Stimulated activated CD8-positive, alpha-beta memory T cell treated with anti-CD3 and anti-CD28 coated beads, Interleukin-2, amount 100 ng/mL, for 1 hour (primary cell): ENCODE measurements around the gene EFNA2.
"Not testable (repeated sequence)": the region's sequence is repeated elsewhere in the genome, so short reads cannot be mapped to it uniquely, and the experiment has no call there.

ENCODE experiments used
- DNase-seq, 2 donors: peaks; one replicate each; pipeline ENCODE4 v3.0.0-alpha.2; 2020; ENCODE audit warnings: low read depth in 2 of 2

The EFNA2 gene

DNA sequence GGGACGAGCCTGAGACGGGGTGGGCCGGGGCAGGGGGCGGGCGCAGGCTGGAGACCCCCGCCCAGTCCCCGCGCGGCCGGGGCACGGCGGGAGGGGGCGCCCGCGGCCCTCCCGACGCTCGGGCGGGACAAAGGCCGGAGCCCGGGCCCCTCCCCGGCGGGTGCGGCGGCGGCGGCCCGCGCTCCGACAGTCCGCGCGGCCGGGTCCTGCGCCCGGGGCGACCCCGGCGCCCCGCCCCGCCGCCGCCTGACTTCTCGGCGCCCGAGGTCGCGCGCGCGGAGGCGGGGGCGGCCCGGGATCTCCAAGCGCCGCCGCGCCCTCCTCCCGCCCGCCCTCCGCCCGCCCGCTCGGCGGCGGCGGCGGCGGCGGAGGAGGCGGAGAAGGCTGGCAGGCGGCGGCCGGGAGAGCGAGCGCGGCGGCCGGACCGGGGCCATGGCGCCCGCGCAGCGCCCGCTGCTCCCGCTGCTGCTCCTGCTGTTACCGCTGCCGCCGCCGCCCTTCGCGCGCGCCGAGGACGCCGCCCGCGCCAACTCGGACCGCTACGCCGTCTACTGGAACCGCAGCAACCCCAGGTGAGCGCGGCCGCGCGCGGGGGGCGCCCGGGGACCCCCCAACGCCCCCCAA, at the start of gene EFNA2:
EFNA2 (plus strand) TSS at position 137 of the 624 bp plus-strand sequence; CDS start at position 433, 296 bp downstream.
- DNase-seq: no peak

DNA sequence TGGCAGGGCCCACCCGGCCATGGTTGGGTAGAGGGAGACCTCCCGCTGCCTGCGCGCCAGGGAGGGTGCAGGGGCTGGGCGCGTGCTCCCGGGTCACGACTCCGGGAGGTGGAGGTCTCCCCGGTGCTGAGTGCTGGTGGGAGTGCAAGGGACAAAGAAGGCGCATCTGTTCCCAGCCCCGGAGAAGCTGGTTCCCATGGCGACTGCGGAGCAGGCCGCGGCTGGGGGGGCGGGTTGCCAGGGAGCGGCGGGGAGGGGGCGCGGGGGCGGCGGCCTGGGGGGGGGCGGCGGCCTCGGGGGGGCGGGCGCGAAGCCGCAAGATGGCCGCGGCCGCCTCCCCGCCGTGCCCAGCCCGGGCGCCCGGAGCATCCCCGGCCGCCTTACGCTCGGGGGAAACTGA, 49.1 kb upstream of the EFNA2 start:
- DNase-seq: no peak

DNA sequence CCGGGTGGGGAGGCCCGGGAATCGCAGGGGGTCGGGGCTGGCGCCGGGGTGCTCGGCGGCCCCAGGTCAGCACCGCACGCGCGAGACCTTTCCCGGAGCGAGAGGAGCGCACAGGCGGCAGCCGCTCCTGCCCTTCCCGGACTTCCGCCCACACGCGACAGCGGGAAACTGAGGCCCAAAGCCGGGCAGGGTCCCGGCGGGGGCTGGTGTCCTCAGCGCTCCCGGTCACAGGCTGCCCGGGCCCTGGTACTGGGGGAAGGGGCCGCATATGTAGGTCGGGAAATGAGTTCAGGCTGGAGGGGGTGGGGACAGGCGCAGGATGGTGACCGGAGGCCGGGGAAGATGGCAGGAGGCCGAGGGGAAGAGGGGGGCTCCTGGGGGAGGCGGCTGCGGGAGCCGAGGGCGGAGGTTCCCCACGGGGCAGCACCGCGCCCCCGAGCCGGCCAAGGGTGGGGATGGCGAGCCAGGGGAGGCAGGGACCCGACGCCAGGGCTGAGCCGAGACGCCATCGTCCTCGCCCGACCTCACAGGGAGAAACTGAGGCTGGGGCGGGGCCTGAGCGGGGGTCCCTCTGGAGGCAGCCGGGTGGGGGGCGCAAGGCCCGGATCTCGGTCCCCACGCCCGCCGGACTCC, 48.5 kb upstream of the EFNA2 start:
- no peak for DNase-seq

DNA sequence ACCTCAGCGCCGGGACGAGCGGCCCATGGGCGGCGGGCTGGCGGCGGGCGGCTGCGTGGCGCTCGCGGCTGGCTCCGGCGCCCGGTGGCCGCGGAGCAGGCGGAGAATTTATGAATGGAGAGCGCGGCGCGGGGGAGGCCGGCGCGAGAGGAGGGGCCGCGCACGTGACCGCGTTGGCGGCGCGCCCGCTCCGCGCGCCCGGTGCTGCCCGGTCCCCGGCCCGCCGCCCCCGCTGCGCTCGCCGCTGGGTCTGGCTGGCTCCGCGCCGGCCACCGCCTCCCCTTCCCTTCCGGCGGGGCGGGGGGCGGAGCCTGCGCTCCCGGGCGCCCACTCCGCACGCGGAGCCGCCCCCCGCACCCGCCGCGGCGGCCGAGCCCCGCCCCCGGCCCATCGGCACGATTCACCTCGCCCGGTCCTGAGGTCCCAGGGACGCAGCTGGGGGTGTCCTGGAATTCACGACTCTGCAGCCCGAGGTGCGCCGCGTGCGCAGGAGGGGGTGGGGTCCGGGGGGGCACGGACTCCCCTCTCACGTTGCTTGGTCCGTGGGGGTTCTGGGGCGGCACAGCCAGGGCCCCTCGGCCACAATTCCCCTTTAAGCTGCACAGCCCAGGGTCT, 47.8 kb upstream of the EFNA2 start, which contains the start of gene CBARP:
CBARP (minus strand) TSS at position 252 of the 615 bp plus-strand sequence. CDS start 1,905 bp downstream, outside the sequence.
- DNase-seq: no peak

DNA sequence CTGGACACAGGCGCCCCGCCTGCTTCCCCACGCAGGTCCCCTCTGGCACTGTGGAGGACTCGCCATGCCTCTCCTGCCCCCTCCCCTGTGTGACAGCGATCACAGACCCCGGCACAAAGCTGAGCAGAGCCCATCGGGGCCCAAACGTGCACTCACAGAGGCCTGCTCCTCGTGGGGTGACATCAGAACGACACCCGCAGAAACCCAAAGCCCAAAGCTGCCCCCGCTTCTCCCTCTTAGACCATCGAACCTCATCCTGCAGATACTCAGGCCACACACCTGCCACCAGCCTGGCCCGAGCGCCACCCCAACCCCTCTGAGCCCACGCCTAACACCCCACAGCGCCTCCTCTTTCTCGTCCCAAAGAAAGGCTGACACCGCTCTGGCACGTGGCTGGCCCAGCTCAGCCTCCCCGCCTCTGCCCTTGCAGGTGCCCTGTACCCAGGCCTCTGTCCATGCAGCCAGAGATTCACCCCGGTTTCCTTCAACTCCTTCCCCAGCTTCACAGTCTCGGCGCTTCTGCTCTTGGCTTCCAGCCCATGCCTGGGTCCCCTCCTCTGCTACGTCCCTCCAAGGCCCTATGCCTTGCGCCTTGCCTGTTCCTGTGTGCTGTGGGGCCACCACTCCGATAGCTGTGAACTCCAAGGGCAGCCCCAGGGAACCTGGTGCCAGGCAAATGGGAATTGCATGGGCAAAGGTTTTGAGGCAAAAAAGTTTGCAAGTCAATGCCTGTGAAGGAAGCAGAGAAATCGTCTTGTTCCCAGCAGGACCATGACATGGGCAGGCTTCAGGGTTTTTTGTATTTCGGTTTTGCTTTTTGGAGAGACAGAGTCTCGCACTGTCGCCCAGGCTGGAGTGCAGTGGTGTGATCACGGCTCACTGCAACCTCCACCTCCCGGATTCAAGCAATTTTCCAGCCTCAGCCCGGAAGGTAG, 47.0 kb upstream of the EFNA2 start:
- no peak for DNase-seq

DNA sequence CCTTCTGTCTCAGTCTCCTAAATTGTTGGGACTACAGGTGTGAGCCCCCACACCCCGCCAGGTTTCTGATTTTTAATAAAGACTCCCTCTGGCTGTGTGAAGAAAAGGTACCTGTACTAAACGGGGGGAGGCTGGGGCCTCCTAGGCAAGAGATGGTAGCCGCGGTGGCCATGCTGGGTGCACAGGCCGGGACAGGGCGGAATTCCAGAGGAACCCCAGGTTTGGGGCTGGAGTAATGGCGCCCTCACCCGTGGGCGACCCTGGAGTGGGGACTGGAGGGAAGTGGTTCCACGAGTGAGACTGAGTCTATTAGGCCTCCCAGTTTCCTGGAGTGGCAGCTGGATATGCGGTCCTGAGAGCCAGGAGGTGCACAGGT, 46.3 kb upstream of the EFNA2 start:
- DNase-seq: no peak

DNA sequence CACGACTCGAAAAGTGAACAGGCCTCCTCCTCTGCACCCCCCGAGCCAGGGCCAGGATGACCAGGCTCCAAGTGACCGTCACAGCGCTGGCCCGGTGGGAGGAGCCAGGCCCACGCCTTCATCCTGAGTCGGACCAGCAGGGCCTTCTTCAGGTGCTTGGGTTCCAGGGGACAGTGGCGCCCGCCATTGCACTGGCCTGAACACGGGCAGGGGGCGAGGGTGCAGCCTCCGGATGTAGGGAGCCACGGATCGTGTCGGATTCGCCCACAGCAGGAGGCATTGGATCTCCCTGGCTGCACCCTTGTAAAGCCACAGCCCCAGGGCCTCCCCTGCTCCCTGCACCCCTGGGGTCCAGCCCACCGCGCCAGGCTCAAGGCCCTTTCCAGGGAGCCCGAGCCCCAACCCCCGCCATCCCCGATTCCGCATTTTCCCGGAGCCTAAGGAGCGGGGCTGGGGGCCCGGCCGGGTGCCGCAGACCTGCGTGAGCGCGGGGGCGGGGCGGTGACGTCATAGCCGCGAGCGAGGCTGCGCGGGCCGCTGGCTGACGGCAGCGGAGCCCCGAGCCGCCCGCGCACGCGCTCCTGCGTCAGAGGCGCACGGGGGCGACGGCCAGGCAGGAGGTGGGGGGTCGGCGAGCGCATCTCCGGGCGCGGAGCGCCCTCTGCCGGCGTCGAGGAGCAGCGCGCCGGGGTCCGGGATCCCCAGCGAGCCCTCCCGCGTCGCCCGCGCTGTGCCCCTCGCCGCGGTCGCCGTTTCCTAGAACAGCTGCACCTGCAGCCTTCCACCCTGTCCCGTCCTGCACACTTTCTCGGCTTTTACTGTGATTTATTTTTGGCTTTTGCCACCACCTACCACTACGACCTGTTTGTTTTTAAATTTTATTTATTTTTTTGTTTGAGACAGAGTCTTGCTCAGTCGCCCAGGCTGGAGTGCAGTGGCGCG, 45.6 kb upstream of the EFNA2 start:
- peak; percentile 83 to 89 for DNase-seq

DNA sequence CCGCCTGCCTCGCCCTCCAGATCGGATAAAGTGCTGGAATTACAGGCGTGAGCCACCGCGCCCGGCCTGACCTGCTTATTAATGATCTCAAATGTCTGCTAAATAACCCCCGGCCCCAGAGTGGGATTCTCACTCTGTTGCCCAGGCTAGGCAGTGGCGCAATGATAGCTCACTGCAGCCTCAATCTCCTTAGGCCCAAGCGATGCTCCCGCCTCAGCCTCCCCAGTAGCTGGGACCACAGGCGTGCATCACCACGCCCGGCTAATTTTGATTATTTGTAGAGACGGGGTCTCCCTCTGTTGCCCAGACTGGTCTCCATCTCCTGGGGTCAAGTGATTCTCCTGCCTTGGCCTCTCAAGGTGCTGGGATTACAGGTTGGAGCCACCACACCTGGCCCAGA, 44.7 kb upstream of the EFNA2 start:
- DNase-seq: no peak

DNA sequence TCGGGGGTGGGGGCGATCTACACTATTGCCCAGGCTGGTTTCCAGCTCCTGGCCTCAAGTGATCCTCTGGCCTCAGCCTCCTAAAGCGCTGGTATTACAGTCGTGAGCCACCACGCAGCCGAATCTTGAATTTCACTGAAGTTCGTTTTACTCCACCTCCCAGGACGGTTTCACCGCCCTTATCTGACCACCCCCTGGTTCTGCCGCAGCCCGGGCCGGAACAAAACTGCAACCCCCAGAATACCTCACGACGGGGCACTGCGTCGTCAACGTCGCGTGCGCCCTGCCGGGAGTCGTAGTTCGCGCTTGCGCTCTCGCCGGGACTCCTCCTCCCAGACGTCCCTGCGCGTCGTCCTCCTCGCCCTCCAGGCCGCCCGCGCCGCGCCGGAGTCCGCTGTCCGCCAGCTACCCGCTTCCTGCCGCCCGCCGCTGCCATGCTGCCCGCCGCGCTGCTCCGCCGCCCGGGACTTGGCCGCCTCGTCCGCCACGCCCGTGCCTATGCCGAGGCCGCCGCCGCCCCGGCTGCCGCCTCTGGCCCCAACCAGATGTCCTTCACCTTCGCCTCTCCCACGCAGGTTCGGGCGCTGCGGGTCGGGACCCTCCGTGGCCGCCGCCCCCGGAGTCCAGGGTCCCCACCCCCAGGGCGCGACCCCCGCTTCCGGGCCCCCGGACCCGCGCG, 44.1 kb upstream of the EFNA2 start, which contains the start of gene ATP5F1D:
ATP5F1D (plus strand) TSS at position 335 of the 679 bp plus-strand sequence; CDS start at position 435, 100 bp downstream.
- peak; percentile 86 to 92 for DNase-seq

DNA sequence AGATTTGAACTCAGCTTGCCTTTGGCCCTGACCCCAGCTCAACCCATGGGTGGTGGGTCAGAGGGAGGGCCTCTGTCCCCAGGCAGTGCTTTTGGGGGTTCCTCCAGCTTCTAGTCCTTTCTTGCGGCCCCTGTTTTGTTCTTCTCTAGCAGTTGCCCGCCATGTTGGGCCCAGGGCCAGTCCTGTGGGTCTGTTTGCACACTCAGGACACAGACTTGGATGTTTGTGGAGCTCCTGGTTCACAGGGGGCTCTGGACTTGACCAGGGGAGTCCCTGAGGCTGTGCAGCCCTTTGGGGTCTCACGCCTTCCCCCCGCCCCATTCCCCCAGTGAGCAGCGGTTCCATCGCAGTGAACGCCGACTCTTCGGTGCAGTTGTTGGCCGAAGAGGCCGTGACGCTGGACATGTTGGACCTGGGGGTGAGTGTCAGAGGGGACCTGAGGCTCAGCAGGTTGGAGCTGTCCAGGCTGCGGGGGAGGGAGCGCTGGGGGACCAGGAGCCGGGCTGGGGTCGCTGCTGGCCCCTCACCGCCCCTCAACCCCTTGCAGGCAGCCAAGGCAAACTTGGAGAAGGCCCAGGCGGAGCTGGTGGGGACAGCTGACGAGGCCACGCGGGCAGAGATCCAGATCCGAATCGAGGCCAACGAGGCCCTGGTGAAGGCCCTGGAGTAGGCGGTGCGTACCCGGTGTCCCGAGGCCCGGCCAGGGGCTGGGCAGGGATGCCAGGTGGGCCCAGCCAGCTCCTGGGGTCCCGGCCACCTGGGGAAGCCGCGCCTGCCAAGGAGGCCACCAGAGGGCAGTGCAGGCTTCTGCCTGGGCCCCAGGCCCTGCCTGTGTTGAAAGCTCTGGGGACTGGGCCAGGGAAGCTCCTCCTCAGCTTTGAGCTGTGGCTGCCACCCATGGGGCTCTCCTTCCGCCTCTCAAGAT, 41.6 kb upstream of the EFNA2 start:
- DNase-seq: peak in 1 of 2 donors; percentile 81

DNA sequence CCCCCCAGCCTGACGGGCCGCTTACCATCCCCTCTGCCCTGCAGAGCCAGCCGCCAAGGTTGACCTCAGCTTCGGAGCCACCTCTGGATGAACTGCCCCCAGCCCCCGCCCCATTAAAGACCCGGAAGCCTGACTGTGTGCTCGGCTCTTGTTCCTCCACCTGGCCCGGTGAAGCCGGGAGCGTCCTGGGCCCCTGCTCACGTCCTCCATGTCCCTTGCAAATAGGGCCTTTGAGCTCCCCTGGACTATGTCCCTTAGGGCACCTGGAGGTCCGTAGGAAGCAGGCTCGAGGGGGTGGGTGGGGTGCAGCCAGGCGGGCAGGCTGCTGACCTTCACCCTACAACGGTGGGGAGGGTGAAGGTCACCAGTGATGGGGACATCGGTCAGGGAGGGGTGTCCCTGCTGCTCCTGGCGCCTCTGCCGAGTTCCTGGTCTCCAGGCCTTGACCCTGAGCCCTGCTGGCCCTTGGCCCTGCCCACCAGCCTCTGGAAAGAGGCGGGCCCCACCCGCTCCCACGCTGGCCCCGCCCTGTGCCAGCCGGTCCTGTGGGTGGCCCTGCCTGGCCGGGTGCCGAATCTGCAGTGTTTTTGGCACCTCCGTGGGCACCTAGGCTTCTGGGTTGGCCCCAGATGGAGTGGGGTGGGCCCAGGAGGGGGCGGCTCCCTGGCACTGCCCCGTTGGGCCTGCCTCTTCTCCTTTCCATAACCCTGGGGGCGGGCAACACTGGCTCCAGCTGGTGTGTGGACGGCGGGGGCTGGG, 40.8 kb upstream of the EFNA2 start:
- DNase-seq: no peak

DNA sequence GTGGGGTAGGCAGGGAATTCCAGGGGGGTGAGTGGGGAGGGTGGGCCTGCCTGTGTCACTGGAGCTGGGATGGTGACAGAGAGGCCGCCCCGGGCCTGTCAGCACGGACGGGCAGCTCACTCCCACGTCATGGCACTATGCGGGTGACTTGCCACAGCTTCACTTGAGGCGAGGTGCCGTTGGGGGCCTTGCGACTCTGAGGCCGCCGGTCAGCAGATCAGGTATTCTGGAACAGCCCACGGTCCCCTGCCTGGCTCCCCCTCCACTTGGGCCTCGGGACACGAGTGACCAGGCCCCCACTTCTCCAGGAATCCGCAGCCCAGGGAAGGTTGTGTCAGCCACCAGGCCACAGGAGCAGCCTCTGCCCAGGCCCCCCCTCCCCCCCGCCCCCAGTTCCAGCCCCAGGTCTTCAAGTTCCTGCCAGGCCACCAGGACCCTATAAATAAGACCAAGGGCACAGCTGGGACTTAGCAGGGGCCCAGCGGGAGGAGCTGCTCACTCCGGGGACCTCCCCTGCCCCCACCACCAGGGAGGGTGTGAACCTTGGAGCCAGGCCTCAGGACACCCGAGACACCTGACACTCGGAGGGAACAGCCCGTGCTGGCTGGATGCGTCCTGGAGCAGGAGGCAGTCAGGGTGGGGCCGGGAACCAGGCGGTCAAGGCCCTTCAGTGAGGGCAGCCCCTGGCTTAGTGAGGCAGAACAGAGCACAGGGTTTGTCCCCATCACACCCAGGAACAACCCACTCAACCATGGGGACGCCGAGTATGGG, 40.0 kb upstream of the EFNA2 start:
- DNase-seq: no peak

DNA sequence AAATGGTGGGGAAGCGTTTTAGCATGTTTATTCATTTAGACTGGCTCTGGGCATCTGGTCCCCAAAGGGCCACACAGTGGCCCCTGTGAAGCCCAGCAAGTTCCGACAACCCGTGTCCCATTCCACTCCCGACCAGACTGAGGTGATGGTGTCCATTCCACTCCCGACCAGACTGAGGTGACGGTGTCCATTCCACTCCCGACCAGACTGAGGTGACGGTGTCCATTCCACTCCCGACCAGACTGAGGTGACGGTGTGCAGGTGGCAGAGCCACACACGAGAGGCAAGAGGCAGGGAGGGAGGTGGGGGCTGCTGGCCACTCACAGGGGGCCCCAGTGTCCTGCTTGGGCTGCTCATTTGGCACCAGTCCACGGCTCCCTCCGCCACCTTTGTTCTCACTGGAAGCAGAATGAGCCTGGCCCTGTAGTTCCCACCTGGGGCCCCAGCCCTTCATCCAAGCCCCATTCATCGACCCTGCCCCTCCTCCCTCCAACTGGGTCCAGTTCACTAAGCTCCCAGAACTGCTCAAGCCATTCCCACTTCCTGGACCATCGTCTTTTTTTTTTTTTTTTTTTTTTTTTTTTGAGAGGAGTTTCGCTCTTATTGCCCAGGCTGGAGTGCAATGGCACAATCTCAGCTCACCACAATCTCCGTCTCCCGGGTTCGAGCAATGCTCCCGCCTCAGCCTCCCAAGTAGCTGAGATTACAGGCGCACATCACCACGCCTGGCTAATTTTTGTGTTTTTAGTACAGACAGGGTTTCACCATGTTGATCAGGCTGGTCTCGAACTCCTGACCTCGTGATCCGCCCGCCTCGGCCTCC, 39.2 kb upstream of the EFNA2 start:
- not testable (repeated sequence) for DNase-seq

DNA sequence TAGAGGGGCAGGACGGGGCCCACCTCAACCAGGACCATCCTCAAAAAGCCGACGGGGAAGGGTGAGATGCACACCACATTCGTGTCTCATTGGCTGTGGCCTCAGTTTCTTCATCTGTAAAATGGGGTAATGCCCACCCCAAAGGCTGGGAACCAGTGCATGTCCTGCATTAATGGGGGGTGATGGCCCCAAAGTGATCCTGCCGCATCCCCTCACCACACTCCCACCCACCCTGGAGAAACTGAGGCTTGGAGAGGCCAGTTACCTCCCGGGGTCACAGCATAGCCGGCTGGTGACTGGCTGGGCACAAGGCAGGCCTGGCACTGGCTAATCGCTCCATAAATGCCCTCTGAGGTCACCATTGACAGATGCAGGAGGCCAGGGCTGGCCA, 37.9 kb upstream of the EFNA2 start:
- DNase-seq: no peak

DNA sequence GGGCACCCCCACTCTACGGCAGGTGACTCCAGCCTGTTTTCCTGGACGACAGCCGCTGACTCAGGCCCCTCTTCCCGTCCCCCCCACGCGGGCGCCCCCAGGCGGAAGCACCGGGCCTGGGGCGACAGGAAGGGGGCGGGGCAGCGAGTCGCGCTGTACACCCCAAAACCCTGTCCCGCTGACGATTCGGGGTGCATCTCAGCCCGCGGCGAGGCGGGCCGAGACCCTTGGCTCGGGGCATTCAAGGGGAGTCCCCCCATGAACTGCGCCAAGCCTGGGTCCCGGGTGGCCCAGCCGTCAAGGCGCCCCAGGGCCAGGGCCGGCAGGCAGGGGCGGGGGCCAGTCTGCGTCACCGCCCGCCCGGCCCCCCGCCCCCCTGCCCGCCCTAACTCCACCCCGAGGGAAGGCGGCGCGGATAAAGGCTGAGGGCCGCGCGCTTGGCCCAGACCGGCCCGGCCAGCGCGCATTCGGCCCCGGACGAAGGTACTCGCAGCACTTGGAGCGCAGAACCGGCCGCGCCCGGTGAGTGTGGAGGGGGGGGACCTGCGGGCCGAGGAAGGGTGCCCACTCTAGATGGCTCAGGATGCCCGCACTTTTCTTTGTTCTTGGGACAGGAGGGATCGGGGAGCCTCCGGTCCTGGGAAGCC, 37.4 kb upstream of the EFNA2 start, which contains the start of gene MIDN:
MIDN (plus strand) TSS at position 445 of the 647 bp plus-strand sequence. CDS start 1,714 bp downstream, outside the sequence.
- DNase-seq: no peak

DNA sequence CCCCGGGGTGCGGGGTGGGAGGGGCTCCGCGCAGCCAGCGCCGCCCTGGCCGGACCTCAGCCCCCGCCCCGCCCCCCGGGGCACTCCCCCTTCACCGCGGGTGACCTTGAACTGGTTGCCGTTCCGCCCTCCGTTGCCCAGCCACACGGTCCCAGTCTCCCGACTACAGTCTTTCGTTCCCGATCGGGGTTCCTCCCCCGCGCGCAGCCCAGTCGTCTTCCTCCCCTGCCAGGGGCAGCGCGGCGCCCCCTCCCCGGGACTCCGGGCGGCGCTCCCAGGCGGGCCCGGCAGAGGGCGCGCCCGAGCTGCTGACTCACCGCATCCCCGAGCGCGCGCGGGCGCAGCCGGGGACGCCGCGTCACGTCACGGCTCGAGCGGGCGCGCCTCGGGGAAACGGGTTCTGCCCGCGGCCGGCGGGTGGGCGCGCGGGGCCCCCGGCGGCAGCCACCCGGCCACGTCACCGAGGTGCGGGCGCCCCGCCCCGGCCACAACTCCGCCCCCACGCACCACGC, 36.8 kb upstream of the EFNA2 start:
- peak in 1 of 2 donors; percentile 68 for DNase-seq
